ENCODE measurements around the gene ILDR2.

ILDR2 gene

GRCh38 chr1:166920561-166921475 lies 54.5 kb downstream of the ILDR2 start:
- DNase-seq (ENCODE audit: low read depth) = no peak

GRCh38 chr1:166918956-166919316 lies 56.4 kb downstream of the ILDR2 start:
- no peak for DNase-seq (ENCODE audit: low read depth)

GRCh38 chr1:166918088-166918955 lies 57.0 kb downstream of the ILDR2 start:
- no peak for DNase-seq (ENCODE audit: low read depth)

- no peak for DNase-seq (ENCODE audit: low read depth)
Observed at GRCh38 chr1:166915941-166916340, 59.4 kb downstream of the ILDR2 start.

- DNase-seq (ENCODE audit: low read depth) = no peak
Observed at GRCh38 chr1:166915042-166915441, 60.3 kb downstream of the ILDR2 start.

- no peak for DNase-seq (ENCODE audit: low read depth)
Observed at GRCh38 chr1:166914111-166914510, 61.2 kb downstream of the ILDR2 start.

GRCh38 chr1:166911624-166912023 lies 63.7 kb downstream of the ILDR2 start:
- no peak for DNase-seq (ENCODE audit: low read depth)

GRCh38 chr1:166910396-166910994 lies 64.8 kb downstream of the ILDR2 start:
- peak; percentile 21 for DNase-seq (ENCODE audit: low read depth)

GRCh38 chr1:166908942-166909341 lies 66.4 kb downstream of the ILDR2 start:
- DNase-seq (ENCODE audit: low read depth) = no peak

GRCh38 chr1:166907763-166908162 lies 67.6 kb downstream of the ILDR2 start:
- no peak for DNase-seq (ENCODE audit: low read depth)

GRCh38 chr1:166907051-166907450 lies 68.3 kb downstream of the ILDR2 start:
- DNase-seq (ENCODE audit: low read depth) = no peak

GRCh38 chr1:166906647-166907046 lies 68.7 kb downstream of the ILDR2 start:
- no peak for DNase-seq (ENCODE audit: low read depth)

- peak; percentile 50 for DNase-seq (ENCODE audit: low read depth)
Observed at GRCh38 chr1:166905900-166906299, 69.4 kb downstream of the ILDR2 start.

GRCh38 chr1:166905136-166905535 lies 70.2 kb downstream of the ILDR2 start:
- DNase-seq (ENCODE audit: low read depth) = peak; percentile 8

GRCh38 chr1:166903232-166903631 lies 72.1 kb downstream of the ILDR2 start:
- no peak for DNase-seq (ENCODE audit: low read depth)

GRCh38 chr1:166902279-166902678 lies 73.1 kb downstream of the ILDR2 start:
- DNase-seq (ENCODE audit: low read depth) = no peak

GRCh38 chr1:166900987-166901386 lies 74.4 kb downstream of the ILDR2 start:
- no peak for DNase-seq (ENCODE audit: low read depth)

- no peak for DNase-seq (ENCODE audit: low read depth)
Observed at GRCh38 chr1:166899769-166900168, 75.6 kb downstream of the ILDR2 start.

GRCh38 chr1:166895766-166896165 lies 79.6 kb downstream of the ILDR2 start:
- no peak for DNase-seq (ENCODE audit: low read depth)

- no peak for DNase-seq (ENCODE audit: low read depth)
Observed at GRCh38 chr1:166889776-166890175, 85.6 kb downstream of the ILDR2 start.

- DNase-seq (ENCODE audit: low read depth) = no peak
Observed at GRCh38 chr1:166888373-166889111, 86.8 kb downstream of the ILDR2 start.

GRCh38 chr1:166884971-166885370 lies 90.4 kb downstream of the ILDR2 start:
- DNase-seq (ENCODE audit: low read depth) = no peak

All from GM04503 (cell line).